K562 (cell line): ENCODE measurements around the gene LAMTOR1. TPM values are rescaled to one million over a fixed set of nuclear protein-coding genes. Genes with fewer than 3 reads are reported as not detected.

ENCODE experiments used
- ASH1L ChIP-seq: fragments of 450-650 bp; IDR thresholded peaks from 2 replicates; pipeline ENCODE4 v1.6.1; 2018; ENCODE audit warnings: borderline replicate concordance, mild to moderate bottlenecking, low read depth; ENCODE audit not compliant: partially characterized antibody
- CAMTA2 ChIP-seq: fragments of 250-450 bp; sonication (Bioruptor Pico); conservative IDR thresholded peaks from 2 replicates; pipeline ENCODE4 v1.5.1; 2022
- CTCF ChIP-seq, 3 experiments: IDR thresholded peaks in 2 of 3; conservative IDR thresholded peaks in 1 of 3; 2 replicates each; pipeline ENCODE4 v1.5.1; 2011 to 2012; ENCODE audit warnings: low read length in 3 of 3, mild to moderate bottlenecking in 3 of 3, control low read depth in 2 of 3, improper control_type of control experiment in 1 of 3, inconsistent platforms in 1 of 3, low read depth in 1 of 3, mixed read lengths in 1 of 3, moderate library complexity in 1 of 3; ENCODE audit not compliant: insufficient read depth in 2 of 3
- CUX1 ChIP-seq: fragments of 200-800 bp; sonication (Bioruptor generic); IDR thresholded peaks from 2 replicates; pipeline ENCODE4 v1.6.1; 2016; ENCODE audit warnings: missing genetic modification characterization, missing compliant biosample characterization
- FOS ChIP-seq: IDR thresholded peaks from 3 replicates; pipeline ENCODE4 v1.6.1; 2011; ENCODE audit not compliant: insufficient read length; ENCODE audit errors: extremely low read depth
- IRF1 ChIP-seq: sonication (generic); formaldehyde crosslinking; IDR thresholded peaks from 2 replicates; pipeline ENCODE4 v1.8.0; 2022; ENCODE audit warnings: missing genetic modification reagents, mild to moderate bottlenecking, borderline replicate concordance
- PHF8 ChIP-seq: fragments of 200-600 bp; sonication (generic); IDR thresholded peaks from 2 replicates; pipeline ENCODE4 v1.6.1; 2012; ENCODE audit warnings: mixed run types, mild to moderate bottlenecking, inconsistent platforms, low read length, moderate library complexity, borderline replicate concordance
- ZNF318 ChIP-seq, 2 experiments: fragments of 450-650 bp; IDR thresholded peaks; 2 replicates each; pipeline ENCODE4 v1.6.1; 2016; ENCODE audit warnings: mild to moderate bottlenecking in 2 of 2, borderline replicate concordance in 1 of 2, low read depth in 1 of 2, moderate library complexity in 1 of 2
- polyA plus RNA-seq, 8 experiments: library from polyadenylated mRNA; depleted of rRNA in 4 of 8; stranded (reverse) in 5 of 8; unstranded in 3 of 8; fragments of >200 nt; fragmentation: Nextera tagmentation in 2 of 8; fragmentation: Illumina TruSeq in 1 of 8; extraction: Ambion mirVana in 2 of 8; extraction: Trizol in 1 of 8; gene quantifications; 2 replicates each; pipeline versions ENCODE4 v1.2.1 to v1.2.3, GENCODE V29; 2011 to 2014; ENCODE audit warnings: inconsistent platforms in 1 of 8, missing spikeins in 1 of 8
- total RNA-seq, 7 experiments: library from RNA; depleted of rRNA in 6 of 7; stranded (reverse); fragments of >200 nt in 6 of 7; fragmentation: Illumina TruSeq in 2 of 7; extraction: Trizol in 2 of 7; gene quantifications; 2 replicates each; pipeline versions ENCODE4 v1.2.1 to v1.2.3, GENCODE V29; 2011 to 2021; ENCODE audit warnings: low replicate concordance in 1 of 7

LAMTOR1 gene
- total and polyA plus RNA-seq, 9 of the 15 experiments (the other 6 are each of a cell fraction or from before 2014, with no cell fraction given): 62.6 to 104 (median 85.3) TPM

- TF ChIP-seq ZNF318 (IDR thresholded peaks at IDR 0.05; ENCODE audit: borderline replicate concordance in 1 of 2, low read depth in 1 of 2): peak in 1 of 2 experiments; percentile 42; a peak in 1 of 4 replicates
- TF ChIP-seq CUX1 (CRISPR knock-in tag): peak; percentile 53
- TF ChIP-seq CAMTA2 (CRISPR knock-in tag): no peak
- TF ChIP-seq ASH1L: no peak
- peak; percentile 92; the same call in 1 of the 2 replicates for TF ChIP-seq PHF8
- TF ChIP-seq FOS: peak; percentile 87
- TF ChIP-seq IRF1: no peak
- peak; percentile 49 to 71 (median 66) for TF ChIP-seq CTCF (IDR thresholded peaks at IDR 0.05 in 2 of 3, conservative IDR thresholded peaks at IDR 0.05 in 1 of 3; ENCODE audit: insufficient read depth in 2 of 3, low read depth in 1 of 3, low read length in 3 of 3)
These were observed at the start of gene LAMTOR1 (continued) for GRCh38 chr11:72102946-72103753.
